T1000 (cell line): Measurements from ENCODE around the gene SYNC.
"Not testable (repeated sequence)": the region's sequence is repeated elsewhere in the genome, so short reads cannot be mapped to it uniquely, and the experiment has no call there.

ENCODE experiments used
- DNase-seq: peaks from one replicate; lab custom pipeline; 2025; ENCODE audit warnings: mixed read lengths; lab: John Stamatoyannopoulos, UW

Gene SYNC

DNA sequence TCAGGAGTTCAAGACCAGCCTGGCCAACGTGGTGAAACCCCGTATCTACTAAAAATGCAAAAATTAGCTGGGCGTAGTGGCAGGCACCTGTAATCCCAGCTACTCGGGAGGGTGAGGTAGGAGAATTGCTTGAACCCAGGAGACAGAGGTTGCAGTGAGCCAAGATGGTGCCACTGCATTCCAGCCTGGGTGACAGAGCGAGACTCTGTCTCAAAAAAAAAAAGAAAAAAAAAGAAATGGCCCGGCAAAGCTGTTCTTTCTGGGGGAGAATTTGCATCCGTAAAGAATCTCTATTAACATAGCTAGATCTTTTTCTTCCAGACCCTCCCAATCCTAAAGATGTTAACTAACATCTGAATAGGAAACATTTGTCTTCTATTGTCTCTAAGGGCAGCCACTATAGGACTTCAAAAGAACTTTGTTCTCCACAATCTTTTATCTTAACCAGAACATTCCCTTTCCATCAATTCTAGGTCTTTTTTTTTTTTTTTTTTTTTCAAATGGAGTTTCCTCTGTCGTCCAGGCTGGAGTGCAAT is 60.2 kb downstream of the SYNC start:
- DNase-seq: not testable (repeated sequence)

DNA sequence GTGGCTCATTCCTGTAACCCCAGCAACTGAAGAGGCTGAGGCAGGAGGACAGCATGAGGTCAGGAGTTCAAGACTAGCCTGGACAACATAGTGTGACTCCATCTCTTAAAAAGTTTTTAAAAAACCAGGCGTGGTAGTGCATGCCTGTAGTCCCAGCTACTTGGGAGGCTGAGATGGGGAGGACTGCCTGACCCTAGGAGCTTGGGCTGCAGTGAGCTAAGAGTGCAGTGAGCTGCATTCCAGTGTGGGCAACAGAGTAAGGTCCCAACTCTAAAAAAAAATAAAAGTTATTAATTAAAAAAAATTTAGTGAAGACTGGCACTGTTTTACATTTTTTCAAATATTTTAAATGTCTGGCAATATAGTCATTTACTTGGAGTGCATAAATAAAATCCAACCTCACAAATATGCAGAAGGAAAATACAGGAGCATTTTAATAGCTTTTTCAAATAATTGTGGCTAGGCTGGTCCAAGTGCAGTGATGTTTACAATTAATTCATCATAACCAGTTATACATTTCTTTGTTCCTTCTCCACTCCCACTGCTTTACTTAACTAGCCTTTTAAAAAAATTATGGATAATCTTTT is 63.0 kb downstream of the SYNC start:
- no peak for DNase-seq

DNA sequence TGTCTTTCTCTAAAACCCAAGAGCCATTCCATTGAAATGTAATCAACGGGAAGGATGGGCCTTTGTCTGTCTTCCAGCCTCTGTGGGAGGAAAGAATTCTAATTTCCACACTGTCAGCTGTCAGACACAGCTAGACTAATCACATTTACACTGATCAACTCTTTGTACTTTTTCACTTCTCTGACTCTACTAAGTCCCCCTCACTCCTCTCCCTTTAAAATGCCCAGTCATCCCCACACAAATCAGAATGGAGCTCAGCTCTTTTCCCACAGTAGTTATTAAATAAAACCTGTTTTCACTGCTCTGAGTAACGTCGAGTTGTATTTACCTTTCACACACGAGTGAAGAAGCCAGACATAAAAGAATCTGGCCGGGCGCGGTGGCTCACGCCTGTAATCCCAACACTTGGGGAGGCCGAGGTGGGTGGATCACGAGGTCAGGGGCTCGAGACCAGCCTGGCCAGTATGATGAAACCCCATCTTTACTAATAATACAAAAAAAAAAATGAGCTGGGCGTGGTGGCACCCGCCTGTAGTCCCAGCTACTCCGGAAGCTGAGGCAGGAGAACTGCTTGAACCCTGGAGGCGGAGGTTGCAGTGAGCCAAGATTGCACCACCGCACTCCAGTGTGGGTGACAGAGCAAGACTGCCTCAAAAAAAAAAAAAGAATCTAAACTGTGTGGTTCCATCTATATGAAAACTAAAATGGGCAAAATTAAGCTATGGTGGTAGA is 65.5 kb downstream of the SYNC start:
- no peak for DNase-seq

DNA sequence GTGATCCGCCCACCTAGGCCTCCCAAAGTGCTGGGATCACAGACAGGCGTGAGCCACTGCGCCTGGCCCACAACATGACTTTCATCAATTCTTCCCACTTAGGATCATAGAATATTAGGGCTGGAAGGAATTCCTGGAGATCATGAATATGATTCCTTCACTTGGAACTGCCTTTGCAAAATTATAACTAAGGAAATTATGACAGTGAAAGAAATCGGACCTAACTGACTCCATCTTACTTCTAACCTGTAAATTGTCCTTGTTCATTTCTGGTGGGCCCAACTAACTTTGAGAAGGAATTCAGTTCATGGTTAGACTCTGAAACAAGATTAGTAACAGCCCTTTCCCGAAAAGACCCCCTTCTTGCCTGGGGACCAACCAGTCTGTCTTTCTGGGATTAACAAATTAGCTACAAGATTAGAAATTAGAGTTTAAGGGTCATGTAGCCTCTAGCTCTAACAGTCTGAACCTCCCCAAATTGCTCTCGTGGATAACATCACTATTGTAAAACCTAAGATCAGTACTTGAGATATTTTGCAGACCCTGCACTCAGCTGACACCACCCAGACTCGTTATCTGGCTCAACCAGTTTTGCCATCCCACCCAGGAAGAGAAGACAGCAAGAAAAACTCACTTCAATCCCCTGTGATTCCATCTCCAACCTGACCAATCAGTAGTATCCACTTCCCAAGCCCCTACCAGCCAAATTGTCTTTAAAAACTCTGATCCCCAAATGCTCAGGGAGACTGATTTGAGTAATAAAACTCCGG is 66.9 kb downstream of the SYNC start:
- no peak for DNase-seq

DNA sequence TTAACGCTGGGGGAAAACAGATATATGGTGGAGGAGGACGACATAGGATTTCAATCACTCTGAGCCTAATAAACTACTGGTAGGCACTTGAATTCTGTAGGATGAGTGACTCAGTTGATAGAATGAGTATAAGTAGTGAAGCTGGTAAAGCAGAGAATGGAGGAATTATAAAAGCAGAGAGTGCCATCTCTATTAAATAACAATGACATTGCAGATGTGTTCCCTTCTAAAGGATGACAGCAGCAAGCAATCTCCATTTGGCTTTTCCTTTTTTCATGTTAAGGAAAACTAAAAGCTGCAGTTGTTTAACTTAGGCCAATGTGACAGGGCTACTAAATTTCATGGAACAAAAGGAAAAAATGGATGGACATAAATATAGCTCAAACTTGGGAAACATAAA is 69.7 kb downstream of the SYNC start:
- DNase-seq: no peak

DNA sequence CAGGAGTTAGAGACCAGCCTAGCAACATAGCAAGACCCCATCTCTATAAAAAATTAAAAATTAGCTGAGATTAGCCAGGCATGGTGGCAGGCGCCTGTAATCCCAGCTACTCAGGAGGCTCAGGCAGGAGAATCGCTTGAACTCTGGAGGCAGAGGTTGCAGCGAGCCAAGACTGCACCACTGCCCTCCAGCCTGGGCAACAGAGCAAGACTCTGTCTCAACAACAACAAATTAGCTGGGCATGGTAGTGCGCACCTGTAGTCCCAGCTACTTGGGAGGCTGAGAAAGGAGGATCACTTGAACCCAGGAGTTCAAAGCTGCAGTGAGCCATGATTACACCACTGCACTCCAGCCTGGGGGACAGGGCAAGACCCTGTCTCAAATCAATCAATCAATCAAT is 72.4 kb downstream of the SYNC start:
- not testable (repeated sequence) for DNase-seq
